Stimulated activated CD4-positive, alpha-beta T cell treated with anti-CD3 and anti-CD28 coated beads, Interleukin-1b, Interleukin-23, amount 100 ng/mL, for 1 hour (primary cell): ENCODE results near the gene KRTAP5-5.
"Not testable (repeated sequence)": the region's sequence is repeated elsewhere in the genome, so short reads cannot be mapped to it uniquely, and the experiment has no call there.

ENCODE experiments used
- DNase-seq, 2 donors: peaks; one replicate each; pipeline ENCODE4 v3.0.0-alpha.2; 2020; ENCODE audit warnings: low read depth in 2 of 2

KRTAP5-5 gene

GRCh38 chr11:1629326-1630185, at the start of gene KRTAP5-5:
TSS of gene KRTAP5-5 (plus strand) at chr11:1629775. CDS start at chr11:1629841, 66 bp downstream.
- DNase-seq: no peak

- DNase-seq: no peak
Observed at GRCh38 chr11:1581976-1582375, 47.6 kb upstream of the KRTAP5-5 start.

GRCh38 chr11:1582909-1583308, 46.7 kb upstream of the KRTAP5-5 start:
- not testable (repeated sequence) for DNase-seq

- DNase-seq: not testable (repeated sequence)
Observed at GRCh38 chr11:1584661-1585370, 44.8 kb upstream of the KRTAP5-5 start, which contains the start of gene KRTAP5-1. TSS of gene KRTAP5-1 (minus strand) at chr11:1585283. CDS start at chr11:1585249, 34 bp downstream.

GRCh38 chr11:1586699-1587098, 42.9 kb upstream of the KRTAP5-5 start:
- no peak for DNase-seq

- not testable (repeated sequence) for DNase-seq
Observed at GRCh38 chr11:1589191-1589963, 40.2 kb upstream of the KRTAP5-5 start.

GRCh38 chr11:1589996-1590395, 39.6 kb upstream of the KRTAP5-5 start:
- DNase-seq: no peak

- DNase-seq: no peak
Observed at GRCh38 chr11:1592628-1593027, 36.9 kb upstream of the KRTAP5-5 start.

- DNase-seq: not testable (repeated sequence)
Observed at GRCh38 chr11:1595994-1596575, 33.5 kb upstream of the KRTAP5-5 start.

- DNase-seq: not testable (repeated sequence)
Observed at GRCh38 chr11:1596576-1597121, 32.9 kb upstream of the KRTAP5-5 start.

GRCh38 chr11:1597331-1597993, 32.1 kb upstream of the KRTAP5-5 start:
- DNase-seq: no peak

GRCh38 chr11:1597994-1598380, 31.6 kb upstream of the KRTAP5-5 start, which contains the start of gene KRTAP5-2:
TSS of gene KRTAP5-2 (minus strand) at chr11:1598294. CDS start at chr11:1598250, 44 bp downstream.
- DNase-seq: no peak

- not testable (repeated sequence) for DNase-seq
Observed at GRCh38 chr11:1598406-1598805, 31.2 kb upstream of the KRTAP5-5 start.

GRCh38 chr11:1598816-1599215, 30.8 kb upstream of the KRTAP5-5 start:
- DNase-seq: no peak

- DNase-seq: no peak
Observed at GRCh38 chr11:1600626-1601025, 28.9 kb upstream of the KRTAP5-5 start.

GRCh38 chr11:1601663-1602062, 27.9 kb upstream of the KRTAP5-5 start:
- DNase-seq: not testable (repeated sequence)

- DNase-seq: no peak
Observed at GRCh38 chr11:1603629-1604028, 25.9 kb upstream of the KRTAP5-5 start.

- no peak for DNase-seq
Observed at GRCh38 chr11:1604181-1604580, 25.4 kb upstream of the KRTAP5-5 start.

GRCh38 chr11:1604711-1605110, 24.9 kb upstream of the KRTAP5-5 start:
- DNase-seq: no peak

GRCh38 chr11:1605923-1606322, 23.7 kb upstream of the KRTAP5-5 start:
- DNase-seq: not testable (repeated sequence)
